Measurements from ENCODE around the gene ANKMY2. TPM values are rescaled to one million over a fixed set of nuclear protein-coding genes. Genes with fewer than 3 reads are reported as not detected.
"Not testable (repeated sequence)": the region's sequence is repeated elsewhere in the genome, so short reads cannot be mapped to it uniquely, and the experiment has no call there.

ANKMY2 gene
- total RNA-seq, 1 donor = 26.8 TPM

DNA sequence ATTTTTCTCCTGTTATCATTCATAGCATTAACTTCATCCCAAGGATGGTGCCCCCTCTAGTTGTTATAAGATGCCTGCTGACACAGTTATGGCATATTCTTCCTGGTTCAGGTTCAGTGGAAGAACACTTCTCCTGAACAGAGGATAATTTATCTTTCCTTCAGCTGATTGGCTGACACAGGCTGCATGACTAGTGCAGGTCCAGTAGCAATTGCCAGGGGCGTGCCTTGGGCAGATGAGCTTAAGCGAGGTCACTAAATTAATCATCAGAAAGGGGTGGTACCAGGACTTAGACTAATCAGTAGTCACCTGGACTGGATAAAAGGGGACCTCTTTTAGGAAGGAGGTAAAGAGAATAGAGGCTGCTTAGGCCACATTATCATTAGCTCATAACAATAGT lies 42.7 kb upstream of the ANKMY2 start:
- Histone ChIP-seq H3K27me3 (ENCODE audit: insufficient read depth, low read length) (no peaks in the 10 kb centered on the region), H3K27ac (ENCODE audit: low read depth, low read length) (no peak overlapping the region), H4K20me1 (ENCODE audit: insufficient read depth, low read length) (no peaks in the 10 kb centered on the region), H3K79me2 (ENCODE audit: insufficient read depth, low read length) (no peaks in the 10 kb centered on the region), H3K4me3 (ENCODE audit: insufficient read depth, low read length) (no peak overlapping the region), H3K4me1 (ENCODE audit: insufficient read depth, low read length) (peaks cover under 1% of the 10 kb centered on the region), H3K4me2 (ENCODE audit: insufficient read depth, low read length) (no peak overlapping the region), H2AFZ (ENCODE audit: low read length) (no peak overlapping the region), H3K9me3 (ENCODE audit: low read depth, low read length) (no peaks in the 10 kb centered on the region), H3K36me3 (ENCODE audit: insufficient read depth, low read length) (peaks cover 56% of the 10 kb centered on the region)
- no peak for TF ChIP-seq CTCF (IDR thresholded peaks at IDR 0.05; ENCODE audit: extremely low read depth, low read depth, low read length)
- DNase-seq (ENCODE audit: insufficient read length, low spot score, missing footprints) = no peak

DNA sequence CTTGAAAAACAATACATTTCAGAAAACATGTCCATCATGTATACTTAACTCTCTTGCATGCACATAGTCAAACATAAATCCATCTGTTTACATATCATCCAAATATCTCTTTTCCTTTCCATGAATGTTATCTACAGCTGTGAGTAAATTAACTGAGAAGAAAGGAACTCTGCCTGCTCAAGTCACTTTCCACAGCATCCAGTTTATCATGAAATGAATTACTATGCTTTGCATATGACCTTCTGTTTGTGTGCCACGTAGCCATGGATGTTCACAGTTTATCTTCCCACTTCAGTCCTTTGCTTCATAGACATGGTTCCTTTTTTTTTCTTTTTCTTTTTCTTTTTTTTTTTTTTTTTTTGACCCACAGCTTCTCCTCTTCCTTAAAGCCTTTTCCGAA lies 40.0 kb upstream of the ANKMY2 start:
- TF ChIP-seq CTCF (IDR thresholded peaks at IDR 0.05; ENCODE audit: extremely low read depth, low read depth, low read length) = no peak
- H3K9me3 ChIP-seq (ENCODE audit: low read depth, low read length) = no peaks in the 10 kb centered on the region
- H3K36me3 ChIP-seq (ENCODE audit: insufficient read depth, low read length) = peaks cover 59% of the 10 kb centered on the region
- H3K79me2 ChIP-seq (ENCODE audit: insufficient read depth, low read length) = no peaks in the 10 kb centered on the region
- no peak overlapping the region for H3K4me2 ChIP-seq (ENCODE audit: insufficient read depth, low read length)
- H3K27ac ChIP-seq (ENCODE audit: low read depth, low read length) = no peak overlapping the region
- H3K4me1 ChIP-seq (ENCODE audit: insufficient read depth, low read length) = no peaks in the 10 kb centered on the region
- H4K20me1 ChIP-seq (ENCODE audit: insufficient read depth, low read length) = no peaks in the 10 kb centered on the region
- H3K4me3 ChIP-seq (ENCODE audit: insufficient read depth, low read length) = no peak overlapping the region
- no peaks in the 10 kb centered on the region for H3K27me3 ChIP-seq (ENCODE audit: insufficient read depth, low read length)
- H2AFZ ChIP-seq (ENCODE audit: low read length) = no peak overlapping the region
- DNase-seq (ENCODE audit: insufficient read length, low spot score, missing footprints) = no peak

DNA sequence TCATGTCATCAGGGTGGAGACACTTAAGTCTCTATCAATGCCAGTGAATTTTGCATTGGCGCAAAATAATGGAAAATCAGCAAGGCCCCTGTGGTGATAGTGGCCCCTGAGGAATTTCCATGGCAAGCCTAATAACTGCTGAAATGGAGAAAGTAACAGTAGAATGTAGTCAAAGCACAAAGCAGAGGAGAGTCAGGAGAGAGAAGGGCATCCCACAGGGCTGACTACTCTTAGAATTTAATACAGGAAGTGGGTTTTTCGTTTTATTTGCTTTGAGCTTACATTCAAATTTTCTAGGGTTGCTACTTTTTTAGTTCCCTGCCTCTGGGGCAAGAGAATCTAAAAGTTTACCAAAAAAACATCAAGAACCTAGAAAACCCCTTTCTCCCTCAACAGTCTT lies 39.4 kb upstream of the ANKMY2 start:
- H3K27ac ChIP-seq (ENCODE audit: low read depth, low read length) = no peak overlapping the region
- H3K9me3 ChIP-seq (ENCODE audit: low read depth, low read length) = no peaks in the 10 kb centered on the region
- H2AFZ ChIP-seq (ENCODE audit: low read length) = no peak overlapping the region
- H3K4me1 ChIP-seq (ENCODE audit: insufficient read depth, low read length) = no peaks in the 10 kb centered on the region
- no peak overlapping the region for H3K4me3 ChIP-seq (ENCODE audit: insufficient read depth, low read length)
- no peaks in the 10 kb centered on the region for H3K27me3 ChIP-seq (ENCODE audit: insufficient read depth, low read length)
- H3K4me2 ChIP-seq (ENCODE audit: insufficient read depth, low read length) = no peak overlapping the region
- peaks cover 59% of the 10 kb centered on the region for H3K36me3 ChIP-seq (ENCODE audit: insufficient read depth, low read length)
- no peak for TF ChIP-seq CTCF (IDR thresholded peaks at IDR 0.05; ENCODE audit: extremely low read depth, low read depth, low read length)
- no peak for DNase-seq (ENCODE audit: insufficient read length, low spot score, missing footprints)
- H4K20me1 ChIP-seq (ENCODE audit: insufficient read depth, low read length) = no peaks in the 10 kb centered on the region
- H3K79me2 ChIP-seq (ENCODE audit: insufficient read depth, low read length) = no peaks in the 10 kb centered on the region

DNA sequence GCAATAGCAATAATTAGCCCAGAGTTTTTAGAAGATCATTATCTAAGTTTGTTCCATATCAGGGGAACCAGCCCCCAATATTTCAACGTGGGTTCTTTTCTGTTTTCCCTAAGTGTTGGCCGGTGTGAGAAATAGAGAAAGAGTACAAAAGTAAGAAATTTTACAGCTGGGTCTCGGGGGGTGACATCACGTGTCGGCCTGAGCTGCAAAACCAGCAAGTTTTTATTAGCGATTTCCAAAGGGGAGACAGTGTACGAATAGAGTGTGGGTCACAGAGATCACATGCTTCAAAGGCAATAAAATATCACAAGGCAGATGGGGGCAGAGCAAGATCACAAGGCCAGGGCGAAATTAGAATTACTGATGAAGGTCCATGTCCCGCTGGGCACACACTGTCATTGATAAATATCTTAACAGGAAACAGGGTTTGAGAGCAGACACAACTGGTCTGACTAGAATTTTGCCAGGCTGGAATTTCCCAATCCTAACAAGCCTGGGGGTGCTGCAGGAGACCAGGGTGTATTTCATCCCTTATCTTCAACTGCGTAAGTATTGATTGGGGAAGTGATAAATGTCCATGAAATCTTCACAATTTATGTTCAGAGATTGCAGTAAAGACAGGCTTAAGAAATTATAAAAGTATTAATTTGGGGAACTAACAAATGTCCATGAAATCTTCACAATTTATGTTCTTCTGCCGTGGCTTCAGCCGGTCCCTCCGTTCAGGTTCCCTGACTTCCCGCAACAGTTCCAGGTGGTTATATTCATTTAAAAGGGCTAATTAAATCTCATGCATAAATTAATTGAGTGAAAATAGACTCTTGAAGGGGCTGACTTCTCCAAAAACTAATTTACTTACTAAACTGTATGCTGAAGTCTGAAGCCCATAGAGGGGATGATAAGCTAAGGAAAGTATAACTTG lies 33.4 kb upstream of the ANKMY2 start:
- DNase-seq (ENCODE audit: insufficient read length, low spot score, missing footprints); H3K4me2 ChIP-seq (ENCODE audit: insufficient read depth, low read length); H3K4me1 ChIP-seq (ENCODE audit: insufficient read depth, low read length); H3K4me3 ChIP-seq (ENCODE audit: insufficient read depth, low read length); H4K20me1 ChIP-seq (ENCODE audit: insufficient read depth, low read length); H3K27me3 ChIP-seq (ENCODE audit: insufficient read depth, low read length); H3K9me3 ChIP-seq (ENCODE audit: low read depth, low read length); H3K27ac ChIP-seq (ENCODE audit: low read depth, low read length); H2AFZ ChIP-seq (ENCODE audit: low read length): not testable (repeated sequence)
- Histone ChIP-seq H3K36me3 (ENCODE audit: insufficient read depth, low read length) (peaks cover 72% of the 10 kb centered on the region), H3K79me2 (ENCODE audit: insufficient read depth, low read length) (peaks cover 17% of the 10 kb centered on the region)
